Coronary artery (tissue), 2 donors: ENCODE data around the gene SGCE.

ENCODE experiments used
- DNase-seq: peaks from one replicate; pipeline ENCODE4 v3.0.0-alpha.2; 2017; ENCODE audit warnings: low spot score
- H3K27ac ChIP-seq, 2 donors: fragments of 200-600 bp; sonication (generic); one replicate each; pipeline ENCODE4 v1.5.1; 2016 to 2019
- H3K4me3 ChIP-seq: fragments of 200-600 bp; sonication (generic); 2 replicates; pipeline ENCODE4 v1.5.1; 2016; ENCODE audit warnings: mild to moderate bottlenecking, moderate library complexity
- CTCF ChIP-seq: fragments of 200-600 bp; sonication (generic); IDR thresholded peaks from one replicate; pipeline ENCODE4 v1.5.1; 2019; ENCODE audit warnings: antibody characterized with exemption

The SGCE gene

GRCh38 chr7:94639384-94639783 lies 16.5 kb downstream of the SGCE start:
- no peak for TF ChIP-seq CTCF
- no peak for DNase-seq
- Histone ChIP-seq H3K27ac (no peak overlapping the region), H3K4me3 (no peak overlapping the region)

- no peak overlapping the region for H3K27ac ChIP-seq
- no peak for TF ChIP-seq CTCF
- no peak for DNase-seq
- H3K4me3 ChIP-seq, result no peak overlapping the region
These were observed 20.2 kb downstream of the SGCE start for GRCh38 chr7:94635687-94636086.

GRCh38 chr7:94634502-94634901 lies 21.4 kb downstream of the SGCE start:
- H3K4me3 ChIP-seq, result no peak overlapping the region
- DNase-seq, result no peak
- no peak overlapping the region for H3K27ac ChIP-seq
- TF ChIP-seq CTCF, result no peak

- Histone ChIP-seq H3K4me3 (no peak overlapping the region), H3K27ac (no peak overlapping the region)
- no peak for TF ChIP-seq CTCF
- no peak for DNase-seq
These were observed 22.2 kb downstream of the SGCE start for GRCh38 chr7:94633687-94634086.

- Histone ChIP-seq H3K27ac (no peak overlapping the region), H3K4me3 (no peak overlapping the region)
- no peak for TF ChIP-seq CTCF
- no peak for DNase-seq
These were observed 23.0 kb downstream of the SGCE start for GRCh38 chr7:94633014-94633341.

- DNase-seq, result no peak
- TF ChIP-seq CTCF, result no peak
- Histone ChIP-seq H3K27ac (no peak overlapping the region), H3K4me3 (no peak overlapping the region)
These were observed 23.5 kb downstream of the SGCE start for GRCh38 chr7:94632338-94633013.

GRCh38 chr7:94630855-94631254 lies 25.1 kb downstream of the SGCE start:
- DNase-seq, result no peak
- Histone ChIP-seq H3K27ac (no peak overlapping the region), H3K4me3 (no peak overlapping the region)
- TF ChIP-seq CTCF, result no peak
